HG03135 (cell line): ENCODE data around the gene TMEM115.
"Not testable (repeated sequence)": the region's sequence is repeated elsewhere in the genome, so short reads cannot be mapped to it uniquely, and the experiment has no call there.

Experiments used
- ATAC-seq: cut with Tn5 transposase; IDR thresholded peaks from one replicate; pipeline ENCODE4 v1.9.1; 2021; ENCODE audit warnings: mild to moderate bottlenecking, moderate library complexity; ENCODE audit not compliant: unreplicated experiment

Gene TMEM115

GRCh38 chr3:50319894-50320625 is 39.3 kb downstream of the TMEM115 start:
- no peak for ATAC-seq

GRCh38 chr3:50319181-50319893 is 40.0 kb downstream of the TMEM115 start:
- ATAC-seq: no peak

GRCh38 chr3:50318615-50319014 is 40.7 kb downstream of the TMEM115 start:
- no peak for ATAC-seq

- ATAC-seq: no peak
Observed at GRCh38 chr3:50318163-50318562, 41.2 kb downstream of the TMEM115 start.

GRCh38 chr3:50317300-50317699 is 42.0 kb downstream of the TMEM115 start:
- no peak for ATAC-seq

- no peak for ATAC-seq
Observed at GRCh38 chr3:50316657-50317242, 42.6 kb downstream of the TMEM115 start.

- no peak for ATAC-seq
Observed at GRCh38 chr3:50314816-50315215, 44.5 kb downstream of the TMEM115 start.

GRCh38 chr3:50314342-50314741 is 45.0 kb downstream of the TMEM115 start:
- no peak for ATAC-seq

- not testable (repeated sequence) for ATAC-seq
Observed at GRCh38 chr3:50312041-50312440, 47.3 kb downstream of the TMEM115 start.
